HUES64 (cell line): Measurements from ENCODE around the gene MSL3. TPM values are rescaled to one million over a fixed set of nuclear protein-coding genes. Genes with fewer than 3 reads are reported as not detected.

Source experiments
- H3K27ac ChIP-seq: 2 replicates; pipeline ENCODE4 v1.7.0; 2013; ENCODE audit warnings: low read depth, low read length, inconsistent platforms
- H3K27me3 ChIP-seq: 2 replicates; pipeline ENCODE4 v1.6.1; 2013; ENCODE audit warnings: mild to moderate bottlenecking, low read length; ENCODE audit not compliant: insufficient read depth
- H3K36me3 ChIP-seq: 2 replicates; pipeline ENCODE4 v1.6.1; 2013; ENCODE audit warnings: mild to moderate bottlenecking, low read length; ENCODE audit not compliant: insufficient read depth
- H3K4me1 ChIP-seq: 2 replicates; pipeline ENCODE4 v1.6.1; 2013; ENCODE audit warnings: mild to moderate bottlenecking, low read length, moderate library complexity; ENCODE audit not compliant: insufficient read depth
- H3K4me3 ChIP-seq: 2 replicates; pipeline ENCODE4 v1.5.1; 2013; ENCODE audit warnings: mild to moderate bottlenecking, low read length, moderate library complexity
- H3K9ac ChIP-seq: 2 replicates; pipeline ENCODE4 v1.6.1; 2013; ENCODE audit warnings: mild to moderate bottlenecking, low read depth, low read length
- H3K9me3 ChIP-seq: 2 replicates; pipeline ENCODE4 v1.6.1; 2013; ENCODE audit warnings: low read depth, low read length; ENCODE audit not compliant: insufficient read depth
- WGBS: fragments of 150-250, 120-280 bp; methylation state at CpG from one replicate; pipeline ENCODE4 v1.1.7; 2013; ENCODE audit warnings: missing lambda C conversion rate; 5-methylcytosine and 5-hydroxymethylcytosine counted together
- polyA plus RNA-seq, 2 experiments: library from polyadenylated mRNA; stranded (reverse); fragments of 50-300 nt; gene quantifications; one replicate each; pipeline ENCODE4 v1.2.3, GENCODE V29; 2013

MSL3 gene
- 13.0 TPM for polyA plus RNA-seq (2013, experiment 1 of 2)
- 12.4 TPM for polyA plus RNA-seq (2013, experiment 2 of 2)

DNA sequence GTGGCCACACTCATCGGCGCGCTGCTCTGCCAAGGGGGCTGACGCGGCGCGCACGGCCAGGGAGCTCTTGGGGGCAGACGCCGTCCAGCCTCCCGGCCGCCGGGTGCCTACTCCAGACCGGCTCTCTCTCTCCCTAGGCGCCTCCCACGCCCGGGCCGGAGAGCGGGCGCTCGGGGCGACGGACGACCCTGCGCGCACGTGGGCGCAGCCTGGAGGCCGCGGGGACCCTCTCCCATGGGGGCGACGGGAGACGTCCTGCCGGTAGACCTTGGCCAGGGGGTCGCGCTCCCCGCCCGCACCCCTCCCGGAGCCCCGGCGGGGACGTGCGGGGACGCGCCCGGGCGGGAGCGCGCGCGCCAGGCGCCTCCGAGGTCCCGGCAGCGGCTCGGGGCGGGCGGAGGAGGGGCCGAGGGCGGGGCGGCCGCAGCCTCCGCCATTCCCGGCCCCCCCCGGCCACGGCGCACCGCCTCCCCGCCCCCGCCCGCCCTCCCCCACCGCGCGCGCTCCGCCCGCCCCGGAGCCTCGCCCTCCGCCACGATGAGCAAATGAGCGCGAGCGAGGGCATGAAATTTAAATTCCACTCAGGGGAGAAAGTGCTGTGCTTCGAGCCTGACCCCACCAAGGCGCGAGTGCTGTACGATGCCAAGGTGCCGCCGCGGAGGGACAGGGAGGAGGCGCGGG is at the start of gene MSL3:
MSL3 (plus strand) TSS at position 519 of the 681 bp plus-strand sequence; CDS start at position 546, 27 bp downstream.
- peak within 1 kb of the TSS; percentile 95 for H3K4me3 ChIP-seq
- H3K9me3 ChIP-seq, result no peaks in the 10 kb centered on the region
- peak within 1 kb of the TSS; percentile 83; the same call in 1 of the 2 replicates for H3K27ac ChIP-seq
- peaks cover 9% of the 10 kb centered on the region; the same call in 1 of the 2 replicates for H3K4me1 ChIP-seq
- H3K27me3 ChIP-seq, result peaks cover 9% of the 10 kb centered on the region
- WGBS, result under 1% methylated on average over 78 of the region's 93 CpGs
- H3K9ac ChIP-seq, result peak within 1 kb of the TSS; percentile 83
- H3K36me3 ChIP-seq, result peaks cover 20% of the 10 kb centered on the region

DNA sequence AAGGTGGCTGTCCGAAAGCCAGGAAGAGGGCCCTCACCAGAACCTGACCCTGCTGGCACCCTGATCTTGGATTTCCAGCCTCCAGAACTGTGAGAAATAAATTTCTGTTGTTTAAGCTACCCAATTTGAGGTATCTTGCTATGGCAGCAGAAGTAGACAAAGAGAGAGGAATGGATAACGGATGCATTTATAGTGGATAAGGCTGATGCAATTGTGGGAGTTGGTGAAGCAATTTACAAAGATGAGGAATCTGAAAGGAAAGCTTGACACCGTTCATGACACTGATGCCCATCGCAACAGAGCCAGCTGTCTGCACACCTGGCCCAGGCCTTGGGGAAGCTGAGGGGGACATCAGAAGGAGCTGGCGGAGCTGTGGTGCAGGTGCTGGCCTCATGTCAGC is 35.7 kb upstream of the MSL3 start:
- WGBS, result 96% methylated on average over 5 of the region's 5 CpGs
- Histone ChIP-seq H3K4me1 (no peaks in the 10 kb centered on the region), H3K9ac (no peak overlapping the region), H3K27ac (no peak overlapping the region), H3K9me3 (no peaks in the 10 kb centered on the region), H3K4me3 (no peak overlapping the region), H3K27me3 (no peaks in the 10 kb centered on the region), H3K36me3 (no peaks in the 10 kb centered on the region)

DNA sequence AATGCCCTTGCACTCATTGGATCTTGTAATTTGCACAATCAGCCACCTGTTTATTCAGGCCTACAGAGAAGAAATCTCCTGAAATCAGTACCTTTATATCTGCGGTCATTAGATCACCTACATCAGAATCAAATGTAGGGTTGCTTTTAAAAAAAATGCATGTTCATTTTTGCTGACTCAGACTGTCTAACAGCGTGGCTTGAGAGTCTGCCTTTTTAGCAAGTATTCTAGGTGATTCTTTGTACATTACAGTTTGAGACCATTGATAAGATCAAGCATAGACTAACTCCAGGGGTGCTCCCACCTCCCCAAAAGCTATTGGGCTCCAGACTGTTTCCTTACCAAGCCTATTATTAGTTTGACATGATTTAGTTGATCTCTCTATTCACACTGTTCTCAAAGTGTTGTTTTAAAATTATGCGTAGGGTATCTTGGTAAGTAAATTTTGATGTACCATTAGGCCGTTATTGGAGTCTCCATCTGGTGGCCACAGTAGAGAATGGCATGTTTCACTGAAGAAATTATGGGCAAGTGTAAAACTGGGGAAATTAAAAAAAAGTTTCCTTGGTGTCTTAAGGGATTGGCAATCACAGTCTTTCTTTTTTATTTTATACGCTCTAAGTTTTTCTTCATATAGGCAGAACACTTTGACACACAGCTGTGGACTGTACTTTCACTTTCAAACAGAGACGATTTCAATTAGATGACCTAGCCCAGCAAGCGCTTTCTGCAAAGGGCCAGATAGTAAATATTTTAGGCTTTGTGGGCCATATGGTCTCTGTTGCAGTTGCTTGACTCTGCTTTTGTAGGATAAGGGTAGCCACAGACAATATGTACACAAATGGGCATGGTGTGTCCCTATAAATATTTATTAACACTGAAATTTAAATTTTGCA is 33.7 kb upstream of the MSL3 start:
- WGBS, result 73% methylated on average over 5 of the region's 7 CpGs
- Histone ChIP-seq H3K9ac (no peak overlapping the region), H3K27me3 (no peaks in the 10 kb centered on the region), H3K27ac (no peak overlapping the region), H3K9me3 (no peaks in the 10 kb centered on the region), H3K36me3 (no peaks in the 10 kb centered on the region), H3K4me1 (no peaks in the 10 kb centered on the region), H3K4me3 (no peak overlapping the region)

DNA sequence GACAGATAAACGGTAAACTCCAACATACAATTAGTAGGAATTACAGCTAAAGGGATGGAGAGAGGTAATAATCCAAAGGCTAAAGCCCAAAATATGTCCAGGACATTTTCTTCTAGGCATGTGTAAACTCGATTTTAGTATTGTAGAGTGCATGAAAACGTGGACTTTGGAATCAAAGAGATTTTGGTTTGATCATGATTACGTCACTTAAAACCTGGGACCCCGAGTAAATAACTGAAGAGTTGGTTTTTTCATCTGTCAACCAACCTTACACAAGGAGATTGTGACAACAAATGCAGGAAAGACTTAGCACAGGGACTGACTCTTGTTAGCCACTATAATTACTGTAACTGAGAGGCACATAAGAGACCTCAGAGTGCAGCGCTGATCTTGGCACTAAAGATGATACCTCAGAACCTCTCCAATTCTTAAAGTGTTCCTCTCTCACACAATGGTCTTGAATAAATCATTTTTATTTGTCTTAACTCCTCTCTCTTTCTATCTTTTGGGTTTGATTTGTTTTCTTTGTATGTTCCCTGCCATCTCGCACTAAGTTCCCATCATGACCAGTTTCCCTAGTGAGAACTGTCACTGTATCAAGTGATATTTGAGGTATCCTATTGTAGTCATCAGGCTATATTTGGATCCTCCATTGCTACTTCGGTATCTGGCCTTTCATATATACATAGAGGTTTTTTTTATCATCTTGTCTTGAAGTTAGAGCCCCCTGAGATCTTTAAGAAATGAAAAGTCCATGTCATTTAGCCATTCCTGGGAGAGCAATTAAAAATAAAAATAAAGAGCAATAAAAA is 32.2 kb upstream of the MSL3 start:
- Histone ChIP-seq H3K36me3 (no peaks in the 10 kb centered on the region), H3K27me3 (no peaks in the 10 kb centered on the region), H3K4me3 (no peak overlapping the region), H3K27ac (no peak overlapping the region), H3K4me1 (no peaks in the 10 kb centered on the region), H3K9ac (no peak overlapping the region), H3K9me3 (no peaks in the 10 kb centered on the region)
- WGBS, result 95% methylated on average over 5 of the region's 8 CpGs

- no peaks in the 10 kb centered on the region for H3K9me3 ChIP-seq
- H3K36me3 ChIP-seq, result no peaks in the 10 kb centered on the region
- H3K27me3 ChIP-seq, result no peaks in the 10 kb centered on the region
- WGBS, result 100% methylated on average over 1 of the region's 2 CpGs
- no peak overlapping the region for H3K4me3 ChIP-seq
- H3K4me1 ChIP-seq, result no peaks in the 10 kb centered on the region
- no peak overlapping the region for H3K27ac ChIP-seq
- H3K9ac ChIP-seq, result no peak overlapping the region
These were observed 29.5 kb upstream of the MSL3 start for GRCh38 chrX:11728556-11728955.

DNA sequence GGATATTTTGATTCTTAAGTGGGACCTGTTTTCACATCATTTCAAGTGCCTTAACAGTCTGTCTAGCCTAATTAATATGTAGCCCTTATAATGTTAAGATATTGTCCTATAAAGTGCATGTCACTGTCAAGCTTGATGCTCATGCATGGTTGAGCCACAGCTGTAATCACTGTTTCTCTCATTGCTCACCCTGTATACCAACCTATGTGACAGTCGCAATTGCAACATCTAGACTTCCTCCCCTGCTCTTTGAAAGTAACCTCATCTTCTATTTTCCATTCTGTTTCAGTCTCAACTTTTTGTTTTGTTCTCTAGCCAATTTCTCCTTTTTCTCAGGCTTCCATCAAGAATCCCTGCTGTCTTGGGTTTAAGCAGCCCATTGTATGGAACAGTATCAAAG is 24.4 kb upstream of the MSL3 start:
- no peaks in the 10 kb centered on the region for H3K27me3 ChIP-seq
- no peaks in the 10 kb centered on the region for H3K36me3 ChIP-seq
- no peaks in the 10 kb centered on the region for H3K4me1 ChIP-seq
- H3K9ac ChIP-seq, result no peak overlapping the region
- 90% methylated on average over 1 of the region's 1 CpG for WGBS
- H3K9me3 ChIP-seq, result no peaks in the 10 kb centered on the region
- H3K27ac ChIP-seq, result no peak overlapping the region
- no peak overlapping the region for H3K4me3 ChIP-seq

GRCh38 chrX:11739776-11740175 is 18.3 kb upstream of the MSL3 start:
- Histone ChIP-seq H3K27ac (no peak overlapping the region), H3K36me3 (no peaks in the 10 kb centered on the region), H3K4me1 (no peaks in the 10 kb centered on the region), H3K27me3 (no peaks in the 10 kb centered on the region), H3K9ac (no peak overlapping the region), H3K9me3 (no peaks in the 10 kb centered on the region), H3K4me3 (no peak overlapping the region)
- 89% methylated on average over 2 of the region's 2 CpGs for WGBS

GRCh38 chrX:11740794-11741193 is 17.2 kb upstream of the MSL3 start:
- no peaks in the 10 kb centered on the region for H3K4me1 ChIP-seq
- no peaks in the 10 kb centered on the region for H3K27me3 ChIP-seq
- 93% methylated on average over 3 of the region's 3 CpGs for WGBS

GRCh38 chrX:11741574-11741973 is 16.5 kb upstream of the MSL3 start:
- H3K27me3 ChIP-seq, result no peaks in the 10 kb centered on the region
- 81% methylated on average over 2 of the region's 2 CpGs for WGBS

More at GRCh38 chrX:11740794-11741193, 17.2 kb upstream of the MSL3 start:
- Histone ChIP-seq H3K9me3 (no peaks in the 10 kb centered on the region), H3K27ac (no peak overlapping the region), H3K36me3 (no peaks in the 10 kb centered on the region), H3K4me3 (no peak overlapping the region), H3K9ac (no peak overlapping the region)

DNA sequence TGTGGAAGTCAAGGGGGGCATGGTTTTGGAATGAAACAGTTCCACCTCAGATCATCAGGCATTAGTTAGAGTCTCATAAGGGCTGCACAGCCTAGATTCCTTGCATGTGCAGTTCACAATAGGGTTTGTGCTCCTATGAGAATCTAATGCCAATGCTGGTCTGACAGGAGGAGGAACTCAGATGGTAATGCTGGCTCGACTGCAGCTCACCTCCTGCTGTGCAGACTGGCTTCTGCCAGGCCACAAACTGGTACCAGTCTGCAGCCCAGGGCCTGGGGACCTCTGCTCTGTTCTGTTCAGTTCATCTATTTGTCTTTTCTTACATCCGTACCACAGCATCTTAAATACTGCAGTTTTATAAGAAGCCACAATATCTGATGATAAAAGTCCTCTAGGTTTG is 12.2 kb upstream of the MSL3 start:
- Histone ChIP-seq H3K9ac (no peak overlapping the region), H3K27me3 (no peaks in the 10 kb centered on the region; the same call in 1 of the 2 replicates), H3K9me3 (no peaks in the 10 kb centered on the region), H3K4me1 (no peaks in the 10 kb centered on the region), H3K4me3 (no peak overlapping the region), H3K27ac (no peak overlapping the region), H3K36me3 (no peaks in the 10 kb centered on the region)
- WGBS, result 80% methylated on average over 2 of the region's 2 CpGs

More at GRCh38 chrX:11741574-11741973, 16.5 kb upstream of the MSL3 start:
- H3K9ac ChIP-seq, result no peak overlapping the region
- H3K27ac ChIP-seq, result no peak overlapping the region
- no peaks in the 10 kb centered on the region for H3K4me1 ChIP-seq
- H3K9me3 ChIP-seq, result no peaks in the 10 kb centered on the region
- H3K4me3 ChIP-seq, result no peak overlapping the region
- no peaks in the 10 kb centered on the region for H3K36me3 ChIP-seq
